ENCODE data around the gene NR2F6. TPM values are rescaled to one million over a fixed set of nuclear protein-coding genes. Genes with fewer than 3 reads are reported as not detected.
"Not testable (repeated sequence)": the region's sequence is repeated elsewhere in the genome, so short reads cannot be mapped to it uniquely, and the experiment has no call there.

NR2F6 gene
- polyA plus RNA-seq, 1 donor, result 36.0 TPM

- no peak for DNase-seq
Measured at GRCh38 chr19:17210296-17210695, 35.4 kb downstream of the NR2F6 start.

GRCh38 chr19:17209126-17210036 is 36.3 kb downstream of the NR2F6 start:
- DNase-seq, result no peak

- DNase-seq, result no peak
Measured at GRCh38 chr19:17206736-17207581, 38.8 kb downstream of the NR2F6 start.

GRCh38 chr19:17205237-17206140 is 40.2 kb downstream of the NR2F6 start:
- DNase-seq, result no peak

- no peak for DNase-seq
Measured at GRCh38 chr19:17202713-17203112, 43.0 kb downstream of the NR2F6 start.

GRCh38 chr19:17202249-17202648 is 43.5 kb downstream of the NR2F6 start:
- DNase-seq, result no peak

- no peak for DNase-seq
Measured at GRCh38 chr19:17200408-17201079, 45.2 kb downstream of the NR2F6 start.

GRCh38 chr19:17197666-17198065 is 48.1 kb downstream of the NR2F6 start:
- no peak for DNase-seq

- DNase-seq, result no peak
Measured at GRCh38 chr19:17196610-17197009, 49.1 kb downstream of the NR2F6 start.

GRCh38 chr19:17195106-17195505 is 50.6 kb downstream of the NR2F6 start:
- no peak for DNase-seq

GRCh38 chr19:17194608-17195007 is 51.1 kb downstream of the NR2F6 start:
- DNase-seq, result no peak

GRCh38 chr19:17192751-17193150 is 53.0 kb downstream of the NR2F6 start:
- no peak for DNase-seq

GRCh38 chr19:17191736-17192135 is 54.0 kb downstream of the NR2F6 start:
- DNase-seq, result not testable (repeated sequence)

GRCh38 chr19:17185590-17185989 is 60.1 kb downstream of the NR2F6 start:
- DNase-seq, result no peak

GRCh38 chr19:17184371-17184841 is 61.3 kb downstream of the NR2F6 start:
- no peak for DNase-seq

GRCh38 chr19:17183858-17184321 is 61.8 kb downstream of the NR2F6 start:
- DNase-seq, result peak; percentile 48

GRCh38 chr19:17183271-17183761 is 62.4 kb downstream of the NR2F6 start:
- no peak for DNase-seq

Data from hindlimb muscle (tissue), 1 donor.